Testis (tissue), 3 donors: ENCODE results near the gene IRF2BPL. TPM values are rescaled to one million over a fixed set of nuclear protein-coding genes. Genes with fewer than 3 reads are reported as not detected.

Experiments
- DNase-seq: peaks from one replicate; pipeline ENCODE4 v3.0.0-alpha.2; 2019
- H3K27ac ChIP-seq, 2 donors: fragments of 200-600 bp; sonication (generic); one replicate each; pipeline ENCODE4 v1.5.1; 2019
- H3K27me3 ChIP-seq: fragments of 200-600 bp; sonication (generic); one replicate; pipeline ENCODE4 v1.5.1; 2019
- H3K36me3 ChIP-seq: fragments of 200-600 bp; sonication (generic); one replicate; pipeline ENCODE4 v1.5.1; 2017; ENCODE audit warnings: low read depth; ENCODE audit errors: missing control alignments
- H3K4me1 ChIP-seq: fragments of 200-600 bp; sonication (generic); one replicate; pipeline ENCODE4 v1.5.1; 2019
- H3K4me3 ChIP-seq, 2 donors: fragments of 200-600 bp; sonication (generic); one replicate each; pipeline ENCODE4 v1.5.1; 2017 to 2019
- H3K9me3 ChIP-seq: fragments of 200-600 bp; sonication (generic); one replicate; pipeline ENCODE4 v1.5.1; 2017
- POLR2A ChIP-seq: fragments of 450-650 bp; IDR thresholded peaks from one replicate; pipeline ENCODE4 v1.6.1; 2017; ENCODE audit warnings: antibody characterized with exemption, mild to moderate bottlenecking, moderate library complexity
- WGBS, 2 donors: methylation state at CpG; one replicate each; pipeline ENCODE4 v1.1.5; 2018; 5-methylcytosine and 5-hydroxymethylcytosine counted together
- intact Hi-C: fragments of 100-400 bp; cut with DNase I; formaldehyde crosslinking; loops from one replicate; pipeline ENCODE4 v1.15.1; 2023; ENCODE audit warnings: low total_unique reads
- polyA plus RNA-seq: library from polyadenylated mRNA; stranded (reverse); fragments of 350-450 nt; fragmentation: Illumina TruSeq; extraction: RNeasy Lipid Tissue Mini Kit (QIAGEN cat#74804); gene quantifications from one replicate; pipeline ENCODE4 v1.2.3, GENCODE V29; 2014; ENCODE audit warnings: low read depth, low replicate concordance; ENCODE audit not compliant: insufficient read depth
- total RNA-seq, 2 donors: library from RNA; depleted of rRNA; stranded (reverse); fragments of >200 nt; gene quantifications; one replicate each; pipeline ENCODE4 v1.2.3, GENCODE V29; 2016
- TF ChIP-seq, protein P1 (sequence below), 3 experiments: fragments of 450-650 bp in 2 of 3; fragments of 200-600 bp in 1 of 3; sonication (generic) in 1 of 3; IDR thresholded peaks; one replicate each; pipeline ENCODE4 v1.5.1; 2016 to 2019; ENCODE audit warnings: antibody characterized with exemption in 3 of 3, mild to moderate bottlenecking in 2 of 3, moderate library complexity in 1 of 3

The IRF2BPL gene
- total and polyA plus RNA-seq, 3 donors from 2014 or later = 30.9 to 120 (median 94.6) TPM

DNA sequence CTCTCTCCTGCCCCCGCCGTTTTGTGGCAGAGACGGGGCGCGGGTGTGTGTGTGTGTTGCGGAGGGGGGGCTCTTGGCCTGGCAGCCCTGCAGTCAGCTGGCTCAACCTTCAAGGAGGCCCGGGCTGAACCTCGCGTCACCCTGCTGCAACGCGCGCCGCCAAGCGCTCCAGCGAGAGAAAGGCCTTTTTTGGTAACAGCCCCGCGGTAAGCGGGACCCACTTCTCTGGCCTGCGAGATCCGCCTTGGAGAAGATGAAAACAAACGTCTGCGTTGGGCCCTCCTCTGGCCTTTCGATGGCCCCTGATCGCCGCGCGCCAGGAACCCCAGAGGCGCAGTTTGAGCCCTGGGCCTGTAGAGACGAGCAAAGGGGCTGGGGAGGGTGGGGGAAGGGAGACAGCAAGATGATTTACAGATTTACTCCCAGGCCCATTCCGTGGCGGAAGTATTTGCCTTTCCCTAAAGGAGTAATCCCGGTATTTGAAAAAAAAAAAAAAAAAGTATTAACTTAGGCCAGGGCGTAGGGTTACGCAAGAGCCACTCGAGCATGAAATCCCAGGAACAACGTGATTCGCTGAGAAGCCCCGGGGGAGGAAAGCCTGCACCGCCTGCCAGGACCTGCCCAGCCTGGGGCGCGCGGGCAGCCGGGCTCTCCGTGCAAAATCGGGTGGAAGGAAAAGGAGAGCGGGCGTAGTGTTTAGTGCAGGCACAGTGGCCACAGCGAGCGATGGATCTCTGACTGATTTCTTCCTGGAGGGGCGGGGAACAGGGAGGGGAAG lies 4.5 kb upstream of the IRF2BPL start:
- DNase-seq = peak; percentile 91
- Histone ChIP-seq H3K36me3 (no peaks in the 10 kb centered on the region), H3K27me3 (no peaks in the 10 kb centered on the region), H3K27ac (peak overlapping the region; percentile 94), H3K4me3 (peak overlapping the region; percentile 60 to 72), H3K4me1 (peaks cover 59% of the 10 kb centered on the region), H3K9me3 (no peaks in the 10 kb centered on the region)
- 3 to 5% methylated on average over 41 to 49 of the region's 50 CpGs for WGBS, 2 donors
- TF ChIP-seq, protein P1, sequence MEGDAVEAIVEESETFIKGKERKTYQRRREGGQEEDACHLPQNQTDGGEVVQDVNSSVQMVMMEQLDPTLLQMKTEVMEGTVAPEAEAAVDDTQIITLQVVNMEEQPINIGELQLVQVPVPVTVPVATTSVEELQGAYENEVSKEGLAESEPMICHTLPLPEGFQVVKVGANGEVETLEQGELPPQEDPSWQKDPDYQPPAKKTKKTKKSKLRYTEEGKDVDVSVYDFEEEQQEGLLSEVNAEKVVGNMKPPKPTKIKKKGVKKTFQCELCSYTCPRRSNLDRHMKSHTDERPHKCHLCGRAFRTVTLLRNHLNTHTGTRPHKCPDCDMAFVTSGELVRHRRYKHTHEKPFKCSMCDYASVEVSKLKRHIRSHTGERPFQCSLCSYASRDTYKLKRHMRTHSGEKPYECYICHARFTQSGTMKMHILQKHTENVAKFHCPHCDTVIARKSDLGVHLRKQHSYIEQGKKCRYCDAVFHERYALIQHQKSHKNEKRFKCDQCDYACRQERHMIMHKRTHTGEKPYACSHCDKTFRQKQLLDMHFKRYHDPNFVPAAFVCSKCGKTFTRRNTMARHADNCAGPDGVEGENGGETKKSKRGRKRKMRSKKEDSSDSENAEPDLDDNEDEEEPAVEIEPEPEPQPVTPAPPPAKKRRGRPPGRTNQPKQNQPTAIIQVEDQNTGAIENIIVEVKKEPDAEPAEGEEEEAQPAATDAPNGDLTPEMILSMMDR (IDR thresholded peaks at IDR 0.05) = peak in 1 of 3 experiments; percentile 4
- no peak for TF ChIP-seq POLR2A
- intact Hi-C loops = no loop called here

DNA sequence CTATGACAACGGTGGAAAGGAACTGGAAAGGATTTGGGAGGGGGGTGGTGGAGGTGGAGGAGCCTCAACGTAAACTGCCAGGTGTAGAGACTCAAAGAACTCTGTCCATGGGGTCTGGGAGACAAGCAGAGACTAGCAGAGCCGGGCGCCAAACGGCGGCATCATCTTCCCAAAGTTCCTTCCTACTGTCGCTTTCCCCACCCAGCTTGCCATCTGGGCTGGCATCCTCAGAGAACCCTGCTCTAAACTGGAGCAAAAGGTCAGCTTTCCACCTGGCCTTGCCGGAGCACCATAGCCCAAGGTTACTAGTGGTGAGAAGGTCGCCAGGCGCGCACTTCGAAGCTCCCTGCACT lies 4.0 kb upstream of the IRF2BPL start:
- Histone ChIP-seq H3K4me1 (peaks cover 54% of the 10 kb centered on the region), H3K4me3 (peak overlapping the region; percentile 60 to 72), H3K36me3 (no peaks in the 10 kb centered on the region), H3K27me3 (no peaks in the 10 kb centered on the region), H3K9me3 (no peaks in the 10 kb centered on the region), H3K27ac (peak overlapping the region; percentile 94)
- intact Hi-C loops = no loop called here
- no peak for DNase-seq
- WGBS, 2 donors = 16% methylated on average over 8 to 12 of the region's 12 CpGs
- TF ChIP-seq, protein P1 (IDR thresholded peaks at IDR 0.05) = no peak
- TF ChIP-seq POLR2A = no peak

DNA sequence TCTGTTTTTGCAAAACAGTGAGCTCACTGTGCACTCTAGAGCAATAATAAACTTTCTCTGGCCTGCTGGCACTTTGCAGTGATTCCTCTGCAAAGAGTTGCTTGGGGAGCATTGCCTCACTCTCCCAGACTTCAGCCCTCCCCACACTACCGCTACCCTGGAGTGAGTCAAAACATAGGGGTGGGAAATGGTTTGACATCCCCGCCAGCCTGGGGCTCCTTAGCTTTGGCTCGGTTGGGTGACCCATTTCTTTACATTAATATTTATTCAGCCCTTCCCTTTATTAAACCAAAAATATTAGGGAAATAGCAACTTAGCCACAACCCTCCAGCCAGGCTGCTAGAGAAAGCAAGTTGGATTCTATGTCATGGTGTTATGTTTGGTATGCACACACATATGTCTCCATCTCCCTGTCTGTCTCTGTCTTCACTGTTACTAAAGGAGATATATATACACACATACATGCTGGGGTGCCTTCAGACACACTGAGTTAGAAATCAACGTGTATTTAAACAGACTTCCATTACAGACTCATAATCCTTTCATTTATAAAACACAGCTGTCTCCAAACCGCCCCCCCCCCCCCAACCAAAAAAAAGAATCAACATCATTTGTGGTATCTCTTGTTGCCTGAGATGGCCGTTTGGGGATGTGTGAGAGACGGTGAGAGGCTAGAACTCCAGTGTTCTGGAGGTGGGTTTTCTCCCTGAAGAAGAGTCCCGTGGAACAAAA lies 3.4 kb upstream of the IRF2BPL start:
- intact Hi-C loops = no loop called here
- no peaks in the 10 kb centered on the region for H3K27me3 ChIP-seq
- H3K4me3 ChIP-seq = no peak overlapping the region
- H3K9me3 ChIP-seq = no peaks in the 10 kb centered on the region
- WGBS, 2 donors = 27 to 35% methylated on average over 8 of the region's 8 CpGs
- H3K27ac ChIP-seq = peak overlapping the region; percentile 94
- no peak for TF ChIP-seq POLR2A
- TF ChIP-seq, protein P1 (IDR thresholded peaks at IDR 0.05) = no peak
- no peaks in the 10 kb centered on the region for H3K36me3 ChIP-seq
- H3K4me1 ChIP-seq = peaks cover 48% of the 10 kb centered on the region
- DNase-seq = no peak

DNA sequence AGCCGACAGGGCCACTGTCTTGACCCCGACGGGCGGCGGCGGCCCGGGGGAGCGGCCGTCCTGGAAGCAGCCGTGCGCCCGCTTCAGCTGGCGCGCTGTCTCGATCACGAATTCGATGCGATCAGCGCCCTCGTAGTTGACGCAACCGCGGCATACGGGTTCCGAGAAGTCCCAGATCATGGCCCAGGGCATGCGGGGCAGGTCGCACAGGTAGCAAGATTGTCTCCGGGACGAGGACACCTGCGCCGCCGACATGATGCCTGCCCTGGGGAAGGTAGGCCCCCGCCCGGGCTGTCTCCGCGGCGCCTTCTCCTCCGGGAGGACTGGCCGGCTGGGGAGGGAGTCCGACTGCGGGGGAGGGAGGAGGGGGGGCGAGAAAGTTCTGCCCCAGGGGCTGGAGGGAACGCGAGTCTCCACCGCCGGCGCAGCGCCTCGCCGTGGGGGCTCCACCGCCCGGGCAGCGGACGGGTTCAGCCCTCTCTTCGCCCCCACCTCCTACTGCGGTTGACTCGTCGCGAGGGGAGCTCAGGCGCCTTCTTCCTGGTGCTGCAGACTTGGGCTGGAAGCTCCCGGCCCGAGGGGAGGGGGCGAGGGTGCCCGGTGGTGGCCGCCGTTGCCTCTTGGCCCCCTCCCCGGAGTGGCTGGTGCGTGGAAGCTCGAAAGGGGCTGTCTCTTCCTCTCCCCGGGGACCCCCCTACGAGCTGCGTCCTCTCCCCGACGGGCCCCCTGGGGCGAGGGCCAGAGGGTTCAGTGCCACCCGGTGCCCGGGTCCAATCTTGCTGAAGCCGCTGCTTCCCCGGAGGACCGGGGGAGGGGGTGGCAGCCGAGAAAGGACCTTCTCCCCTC lies 747 bp downstream of the IRF2BPL start:
- Histone ChIP-seq H3K4me3 (peak overlapping the region; percentile 72 to 91), H3K36me3 (no peaks in the 10 kb centered on the region), H3K9me3 (no peaks in the 10 kb centered on the region), H3K27me3 (no peaks in the 10 kb centered on the region), H3K27ac (peak overlapping the region; percentile 94 to 98), H3K4me1 (peaks cover 60% of the 10 kb centered on the region)
- peak; percentile 78 for DNase-seq
- intact Hi-C loops = loop anchor here (5.0 kb wide), 1 partner anchor 295 kb away; the partner anchor contains the start of genes GSTZ1 and POMT2
- no peak for TF ChIP-seq POLR2A
- TF ChIP-seq, protein P1 (IDR thresholded peaks at IDR 0.05) = peak in 1 of 3 experiments; percentile 13
- 0 to 1% methylated on average over 15 to 36 of the region's 81 CpGs for WGBS, 2 donors
